Endodermal cell (in vitro differentiated cells): ENCODE results near the gene TBC1D16. TPM values are rescaled to one million over a fixed set of nuclear protein-coding genes. Genes with fewer than 3 reads are reported as not detected.

Experiments used
- DNase-seq: peaks from one replicate; pipeline ENCODE4 v3.0.0-alpha.2; 2017
- H3K27ac ChIP-seq: 2 replicates; pipeline ENCODE4 v1.5.1; 2013; ENCODE audit warnings: mild to moderate bottlenecking, low read depth, low read length, moderate library complexity
- H3K27me3 ChIP-seq: 2 replicates; pipeline ENCODE4 v1.6.1; 2013; ENCODE audit warnings: mild to moderate bottlenecking, low read length, moderate library complexity; ENCODE audit not compliant: insufficient read depth, control insufficient read depth, poor library complexity, severe bottlenecking
- H3K36me3 ChIP-seq: 2 replicates; pipeline ENCODE4 v1.7.0; 2013; ENCODE audit warnings: mild to moderate bottlenecking, low read length, moderate library complexity; ENCODE audit not compliant: control insufficient read depth, insufficient read depth
- H3K4me1 ChIP-seq: one replicate; pipeline ENCODE4 v1.7.0; 2013; ENCODE audit warnings: low read length; ENCODE audit not compliant: control insufficient read depth, insufficient read depth
- H3K4me3 ChIP-seq: 2 replicates; pipeline ENCODE4 v1.5.1; 2013; ENCODE audit warnings: mild to moderate bottlenecking, low read length, moderate library complexity
- H3K9ac ChIP-seq: 2 replicates; pipeline ENCODE4 v1.6.1; 2013; ENCODE audit warnings: mild to moderate bottlenecking, low read length, moderate library complexity; ENCODE audit not compliant: poor library complexity, severe bottlenecking; ENCODE audit errors: extremely low read depth
- H3K9me3 ChIP-seq: 2 replicates; pipeline ENCODE4 v1.6.1; 2013; ENCODE audit warnings: mild to moderate bottlenecking, low read length, moderate library complexity; ENCODE audit not compliant: control insufficient read depth
- H3K27ac Mint-ChIP-seq: 2 replicates; pipeline ENCODE4 v1.8.0; 2020; ENCODE audit warnings: mixed read lengths
- H3K27me3 Mint-ChIP-seq: 2 replicates; pipeline ENCODE4 v1.8.0; 2021; ENCODE audit warnings: mild to moderate bottlenecking, mixed read lengths; ENCODE audit not compliant: insufficient read depth
- H3K36me3 Mint-ChIP-seq: 2 replicates; pipeline ENCODE4 v1.8.0; 2020; ENCODE audit warnings: low read depth, mixed read lengths
- H3K4me1 Mint-ChIP-seq: 2 replicates; pipeline ENCODE4 v1.8.0; 2020; ENCODE audit warnings: mixed read lengths
- H3K4me3 Mint-ChIP-seq: 2 replicates; pipeline ENCODE4 v1.8.0; 2020; ENCODE audit warnings: mild to moderate bottlenecking, moderate library complexity, mixed read lengths
- H3K9me3 Mint-ChIP-seq: 2 replicates; pipeline ENCODE4 v1.8.0; 2020; ENCODE audit warnings: mild to moderate bottlenecking, mixed read lengths
- WGBS, 2 experiments: methylation state at CpG; one replicate each; pipeline versions ENCODE4 v1.1.5 to v1.1.7; 2013; ENCODE audit warnings: missing lambda C conversion rate in 2 of 2, mixed read lengths in 1 of 2; ENCODE audit not compliant: insufficient coverage in 1 of 2, insufficient read length in 1 of 2; 5-methylcytosine and 5-hydroxymethylcytosine counted together
- total RNA-seq, 2 donors: library from RNA; stranded (reverse); fragmentation: NEBNext Ultra II Directional in 1 of 2; extraction: Animal tissue kit (Norgen Biotek cat#: 25700) in 1 of 2; gene quantifications; 2 replicates in 1 of 2; 3 replicates in 1 of 2; pipeline ENCODE4 v1.2.1, GENCODE V29; 2021
- TF ChIP-seq, protein P1 (sequence below): fragments of 200-600 bp; sonication (generic); conservative IDR thresholded peaks from 2 replicates; pipeline ENCODE4 v1.5.0; 2021; ENCODE audit warnings: antibody characterized with exemption, mild to moderate bottlenecking

The TBC1D16 gene
- total RNA-seq, 2 donors from 2014 or later: 88.2 to 116 TPM

DNA sequence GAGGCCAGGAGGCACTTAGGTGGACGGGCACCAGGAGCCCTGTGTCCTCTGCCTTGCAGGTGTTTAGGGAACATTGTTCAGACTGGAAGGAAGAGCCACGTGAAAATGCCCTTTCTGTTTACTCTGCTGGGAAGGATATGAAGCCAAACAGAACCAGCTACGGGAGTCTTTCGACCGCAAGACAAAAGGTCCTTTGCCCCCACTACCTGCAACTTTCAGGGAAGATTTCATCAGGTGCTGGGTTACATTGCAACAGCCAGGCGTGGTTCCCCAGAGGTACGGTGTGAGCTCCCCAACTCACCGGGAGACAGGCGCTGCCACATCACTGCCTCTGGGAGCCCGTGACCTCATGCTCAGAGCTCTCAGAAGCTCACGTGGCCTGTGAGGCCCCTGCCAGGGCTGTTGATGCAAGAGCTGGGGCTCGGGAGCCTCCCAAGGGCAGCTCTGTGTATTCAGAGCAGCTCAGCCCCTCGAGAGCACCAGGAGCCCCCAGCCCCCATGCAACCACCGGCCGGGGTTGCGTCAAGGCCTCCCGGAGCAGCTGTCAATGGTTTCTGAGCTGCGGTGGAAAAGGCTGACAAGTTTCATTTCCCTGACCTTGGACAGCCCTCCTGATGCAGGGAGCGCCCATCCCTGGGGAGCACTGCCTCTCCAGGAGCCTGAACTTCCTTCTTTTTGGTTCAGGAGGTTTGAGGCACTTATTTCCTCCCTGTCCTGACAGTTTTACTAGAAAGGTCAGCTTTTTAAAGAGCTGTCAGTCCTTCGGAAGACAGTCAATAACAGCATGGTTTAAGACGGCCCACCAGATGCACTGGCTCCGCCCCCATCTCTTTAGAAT lies 42.1 kb downstream of the TBC1D16 start:
- no peaks in the 10 kb centered on the region for H3K27me3 ChIP-seq
- 53 to 63% methylated on average over 16 to 22 of the region's 22 CpGs for WGBS, 2 experiments
- TF ChIP-seq, protein P1, sequence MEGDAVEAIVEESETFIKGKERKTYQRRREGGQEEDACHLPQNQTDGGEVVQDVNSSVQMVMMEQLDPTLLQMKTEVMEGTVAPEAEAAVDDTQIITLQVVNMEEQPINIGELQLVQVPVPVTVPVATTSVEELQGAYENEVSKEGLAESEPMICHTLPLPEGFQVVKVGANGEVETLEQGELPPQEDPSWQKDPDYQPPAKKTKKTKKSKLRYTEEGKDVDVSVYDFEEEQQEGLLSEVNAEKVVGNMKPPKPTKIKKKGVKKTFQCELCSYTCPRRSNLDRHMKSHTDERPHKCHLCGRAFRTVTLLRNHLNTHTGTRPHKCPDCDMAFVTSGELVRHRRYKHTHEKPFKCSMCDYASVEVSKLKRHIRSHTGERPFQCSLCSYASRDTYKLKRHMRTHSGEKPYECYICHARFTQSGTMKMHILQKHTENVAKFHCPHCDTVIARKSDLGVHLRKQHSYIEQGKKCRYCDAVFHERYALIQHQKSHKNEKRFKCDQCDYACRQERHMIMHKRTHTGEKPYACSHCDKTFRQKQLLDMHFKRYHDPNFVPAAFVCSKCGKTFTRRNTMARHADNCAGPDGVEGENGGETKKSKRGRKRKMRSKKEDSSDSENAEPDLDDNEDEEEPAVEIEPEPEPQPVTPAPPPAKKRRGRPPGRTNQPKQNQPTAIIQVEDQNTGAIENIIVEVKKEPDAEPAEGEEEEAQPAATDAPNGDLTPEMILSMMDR: no peak
- H3K36me3 Mint-ChIP-seq: peaks cover 29% of the 10 kb centered on the region
- H3K4me1 Mint-ChIP-seq: peaks cover 27% of the 10 kb centered on the region
- peak; percentile 88 for DNase-seq
- H3K9me3 ChIP-seq: no peaks in the 10 kb centered on the region
- no peaks in the 10 kb centered on the region for H3K27me3 Mint-ChIP-seq
- no peaks in the 10 kb centered on the region for H3K9me3 Mint-ChIP-seq
- H3K27ac ChIP-seq: peak overlapping the region; percentile 27
- H3K36me3 ChIP-seq: no peaks in the 10 kb centered on the region
- peak overlapping the region; percentile 88 for H3K27ac Mint-ChIP-seq
- peaks cover 10% of the 10 kb centered on the region for H3K4me1 ChIP-seq
- H3K4me3 Mint-ChIP-seq: no peak overlapping the region
- no peak overlapping the region for H3K9ac ChIP-seq
- no peak overlapping the region for H3K4me3 ChIP-seq

DNA sequence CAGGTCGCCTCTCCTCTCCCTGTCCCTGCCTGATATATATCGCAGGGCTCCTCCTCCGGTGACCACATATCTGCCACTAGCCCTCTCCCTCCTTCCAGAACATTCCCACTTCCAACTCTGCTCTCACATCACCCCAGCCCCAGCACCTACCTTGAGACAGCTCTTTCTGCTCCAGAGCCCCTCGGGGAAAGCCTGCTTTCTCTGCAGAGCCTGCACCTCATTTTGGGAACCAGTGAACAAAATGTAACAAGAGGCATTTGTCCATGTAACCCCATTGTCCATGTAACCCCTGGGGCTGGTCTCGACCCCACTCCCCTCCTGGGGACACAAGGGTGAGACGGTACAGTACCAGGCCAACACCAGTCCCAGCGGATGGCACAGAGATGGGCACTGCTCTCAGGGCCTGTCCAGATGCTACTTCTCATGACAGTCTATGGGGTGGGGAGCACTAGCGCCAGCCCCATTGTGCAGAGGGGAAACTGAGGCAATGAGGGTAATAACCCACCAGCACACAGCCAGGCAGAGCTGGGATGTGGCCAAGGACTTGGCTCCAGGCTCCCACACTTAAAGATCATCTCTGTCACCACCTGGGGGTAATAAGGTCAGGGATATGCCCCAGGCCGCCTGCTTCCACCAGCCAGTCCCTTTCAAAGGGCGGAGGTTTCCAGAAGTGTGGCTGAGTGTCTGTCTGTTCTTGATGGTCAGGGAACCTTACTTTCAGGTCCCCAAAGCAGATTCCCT lies 42.9 kb downstream of the TBC1D16 start:
- TF ChIP-seq, protein P1: no peak
- H3K27ac ChIP-seq: peak overlapping the region; percentile 27
- H3K9me3 ChIP-seq: no peaks in the 10 kb centered on the region
- Mint-ChIP-seq H3K9me3 (no peaks in the 10 kb centered on the region), H3K4me1 (peaks cover 35% of the 10 kb centered on the region), H3K4me3 (peak overlapping the region; percentile 28), H3K27me3 (no peaks in the 10 kb centered on the region), H3K27ac (peak overlapping the region; percentile 88), H3K36me3 (peaks cover 25% of the 10 kb centered on the region)
- no peaks in the 10 kb centered on the region for H3K36me3 ChIP-seq
- peaks cover 10% of the 10 kb centered on the region for H3K4me1 ChIP-seq
- H3K9ac ChIP-seq: no peak overlapping the region
- no peak overlapping the region for H3K4me3 ChIP-seq
- DNase-seq: no peak
- 93 to 94% methylated on average over 6 to 10 of the region's 10 CpGs for WGBS, 2 experiments
- H3K27me3 ChIP-seq: no peaks in the 10 kb centered on the region

DNA sequence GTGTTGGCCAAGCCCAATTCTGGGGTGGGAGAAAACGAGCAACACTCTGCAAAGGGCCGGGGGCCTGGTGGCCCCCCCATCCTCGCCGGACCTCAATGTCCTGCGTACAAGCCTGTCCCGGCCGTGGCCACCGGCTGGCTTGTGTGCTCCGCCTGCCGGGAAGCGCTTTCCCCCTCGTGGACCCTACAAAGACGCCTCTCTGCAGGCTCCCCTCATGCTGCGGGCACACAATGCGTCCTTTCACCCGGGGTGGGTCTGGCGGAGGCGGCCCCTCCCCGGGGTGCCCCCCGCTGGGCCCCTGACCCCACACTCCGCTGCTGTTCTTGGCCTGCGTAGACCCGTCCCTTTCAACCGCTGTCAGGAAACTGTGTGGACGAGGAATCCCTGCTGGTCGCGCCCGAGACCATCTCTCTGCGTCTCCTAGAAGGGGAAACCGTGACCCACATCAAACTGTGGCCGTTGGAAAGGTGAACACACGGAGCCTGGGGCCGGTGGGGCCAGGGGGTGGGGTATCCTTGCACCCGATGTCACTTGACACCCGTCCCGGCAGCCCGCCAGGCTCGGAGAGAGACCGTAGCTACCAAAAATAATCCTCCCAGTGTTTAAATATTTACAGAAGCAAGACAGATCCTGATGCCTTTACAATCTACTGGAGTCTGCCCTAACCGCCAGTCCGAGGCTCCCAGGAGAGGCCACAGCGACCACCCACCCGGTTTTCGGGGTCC lies 43.6 kb downstream of the TBC1D16 start:
- 43 to 45% methylated on average over 24 to 44 of the region's 44 CpGs for WGBS, 2 experiments

More for the DNA sequence above, 43.6 kb downstream of the TBC1D16 start:
- Histone ChIP-seq H3K27ac (no peak overlapping the region), H3K27me3 (no peaks in the 10 kb centered on the region), H3K4me3 (no peak overlapping the region), H3K36me3 (no peaks in the 10 kb centered on the region), H3K9ac (no peak overlapping the region), H3K9me3 (no peaks in the 10 kb centered on the region), H3K4me1 (peaks cover 10% of the 10 kb centered on the region)
- H3K27me3 Mint-ChIP-seq: no peaks in the 10 kb centered on the region
- H3K27ac Mint-ChIP-seq: peak overlapping the region; percentile 23
- no peak for DNase-seq
- TF ChIP-seq, protein P1: peak; percentile 36
- H3K9me3 Mint-ChIP-seq: no peaks in the 10 kb centered on the region
- peak overlapping the region; percentile 28 for H3K4me3 Mint-ChIP-seq
- peaks cover 24% of the 10 kb centered on the region for H3K36me3 Mint-ChIP-seq
- peaks cover 39% of the 10 kb centered on the region for H3K4me1 Mint-ChIP-seq
